Stimulated activated CD8-positive, alpha-beta memory T cell treated with anti-CD3 and anti-CD28 coated beads, Interleukin-7, amount 100 ng/mL, for 48 hours (primary cell): ENCODE data around the gene NPHP4.
"Not testable (repeated sequence)": the region's sequence is repeated elsewhere in the genome, so short reads cannot be mapped to it uniquely, and the experiment has no call there.

Source experiments
- DNase-seq, 2 donors: peaks; one replicate each; pipeline ENCODE4 v3.0.0-alpha.2; 2020; ENCODE audit warnings: low read depth in 1 of 2; ENCODE audit errors: extremely low read depth in 1 of 2

The NPHP4 gene

DNA sequence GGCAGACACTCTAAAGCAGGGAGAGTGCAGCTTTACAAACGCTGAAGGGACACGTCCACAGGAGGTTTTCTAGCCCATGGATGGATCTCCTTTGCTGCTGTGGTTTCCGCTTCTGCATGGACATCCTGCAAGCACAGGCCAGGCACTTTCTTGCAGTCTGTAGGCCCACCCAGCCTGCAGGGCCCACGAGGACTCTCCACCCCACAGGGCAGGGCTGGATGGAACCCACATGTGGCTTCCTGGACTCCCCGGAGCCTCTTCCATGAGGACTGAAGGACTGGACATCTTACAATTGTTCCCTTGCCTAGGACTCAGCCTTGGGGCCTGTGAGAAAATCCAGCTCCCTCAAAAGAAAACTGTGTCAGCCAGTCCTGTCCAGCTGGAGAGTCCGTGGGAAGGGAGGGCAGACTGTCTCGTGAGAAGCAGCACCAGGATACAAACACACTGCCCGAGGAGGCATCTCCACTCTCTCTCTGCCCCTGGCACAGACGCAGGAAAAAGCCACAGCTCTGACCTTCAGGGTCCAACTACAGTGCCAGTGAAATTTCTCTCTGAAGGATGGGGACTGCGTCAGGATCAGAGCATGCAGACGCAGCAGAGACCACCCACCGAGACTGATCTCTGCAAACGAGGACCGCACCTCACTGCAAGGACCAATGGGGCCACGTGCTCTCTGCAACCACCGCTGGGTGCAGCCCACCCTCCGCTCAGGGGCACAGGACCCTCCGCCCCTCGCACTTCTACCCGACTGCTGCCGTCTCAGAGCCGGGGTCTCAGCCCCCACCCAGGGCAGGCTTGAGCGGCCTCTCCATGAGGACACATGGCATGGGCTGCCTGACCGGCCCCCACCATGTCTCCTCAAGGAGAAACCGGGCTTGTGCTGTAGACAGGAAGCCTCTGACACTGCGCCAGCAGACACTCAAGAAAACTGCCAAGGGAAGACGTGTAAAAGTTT lies 130.1 kb downstream of the NPHP4 start:
- no peak for DNase-seq

- DNase-seq = no peak
Measured at GRCh38 chr1:5860277-5860676, 131.9 kb downstream of the NPHP4 start.

DNA sequence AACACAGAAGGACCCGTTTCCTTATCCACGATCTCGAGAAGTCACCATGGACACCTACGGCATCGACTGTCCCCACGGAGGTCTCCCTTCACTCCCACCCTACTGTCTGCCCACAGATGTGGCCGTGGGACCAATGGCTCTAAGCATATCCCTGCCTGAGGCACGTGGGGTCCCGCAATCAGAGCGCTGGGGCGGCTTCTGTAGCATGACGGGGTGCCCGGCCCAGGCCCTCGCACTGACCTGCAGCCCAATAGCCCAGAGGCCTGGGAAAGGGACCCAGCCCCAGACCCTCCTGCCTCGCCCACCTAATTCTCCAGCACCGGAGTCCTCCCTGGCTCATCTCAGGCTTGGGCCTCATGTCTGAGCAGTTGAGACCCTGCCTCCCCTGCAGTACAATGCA lies 132.5 kb downstream of the NPHP4 start:
- no peak for DNase-seq

GRCh38 chr1:5858844-5859407 lies 133.3 kb downstream of the NPHP4 start:
- DNase-seq = no peak

DNA sequence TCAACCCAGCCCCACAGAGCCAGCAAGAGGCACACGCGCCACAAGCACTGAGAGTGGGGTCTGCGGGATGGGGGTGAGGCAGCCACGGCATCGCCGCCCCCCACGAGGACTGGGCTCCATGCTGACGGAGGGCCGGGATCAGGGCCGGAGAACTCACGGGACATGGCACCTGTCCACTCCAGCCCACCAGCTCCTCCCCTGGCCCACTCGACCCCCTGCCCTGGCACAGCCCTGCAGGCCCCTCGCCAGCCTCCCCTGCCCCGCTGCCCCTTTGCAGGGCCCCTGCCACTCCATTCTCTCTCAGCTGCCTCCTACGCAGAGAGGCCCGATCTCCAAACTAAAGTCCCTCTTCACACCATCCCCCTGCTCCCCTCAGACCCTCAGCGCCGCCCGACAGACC lies 134.0 kb downstream of the NPHP4 start:
- no peak for DNase-seq

DNA sequence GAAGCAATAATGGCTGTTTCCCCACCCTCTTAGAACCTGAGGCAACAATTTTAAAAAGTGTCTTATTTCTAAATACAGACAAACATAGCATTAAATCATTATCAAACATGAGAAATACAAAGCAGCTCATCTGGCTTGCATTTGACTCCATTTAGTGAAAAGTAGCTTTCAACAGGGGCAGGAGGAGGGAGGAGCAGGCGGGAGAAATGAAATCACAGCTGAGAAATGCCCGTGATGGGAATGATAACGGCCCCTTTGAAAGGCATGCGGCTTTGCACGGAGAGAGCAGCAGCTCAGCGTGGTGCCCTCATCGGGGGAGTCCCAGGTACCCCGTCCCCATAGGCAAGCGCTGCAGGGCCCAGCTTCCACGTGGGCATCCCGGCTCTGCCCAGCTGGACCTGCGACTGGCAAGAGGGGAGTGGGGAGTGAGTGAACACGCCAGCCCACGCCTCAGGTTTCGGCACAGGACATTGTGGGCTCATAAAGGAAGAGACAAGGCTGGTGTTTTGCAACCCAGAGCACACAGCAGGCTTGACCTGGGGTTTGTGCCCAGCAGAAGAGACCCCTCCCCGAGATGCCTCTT lies 134.6 kb downstream of the NPHP4 start:
- no peak for DNase-seq

DNA sequence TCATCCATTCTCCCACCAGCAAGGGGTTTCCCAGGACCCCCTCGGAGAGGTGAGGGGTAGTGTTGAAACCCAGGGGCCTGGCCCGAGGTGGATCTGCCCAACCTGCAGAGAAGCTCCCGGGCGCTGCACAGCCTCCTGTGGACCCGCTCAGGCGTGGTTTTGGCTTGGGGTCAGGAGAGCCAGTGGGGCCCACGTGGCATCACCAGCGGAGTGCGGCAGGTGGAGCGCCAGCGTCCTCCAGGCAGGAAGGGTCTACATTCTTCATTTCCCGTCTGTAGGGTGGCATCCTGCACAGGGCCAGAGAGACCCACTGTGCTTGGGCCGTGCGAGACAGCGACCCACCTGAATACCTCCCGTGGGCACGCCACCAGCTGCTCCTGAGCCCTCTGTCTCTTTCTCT lies 135.2 kb downstream of the NPHP4 start:
- DNase-seq = no peak

GRCh38 chr1:5856246-5856815 lies 135.9 kb downstream of the NPHP4 start:
- no peak for DNase-seq

DNA sequence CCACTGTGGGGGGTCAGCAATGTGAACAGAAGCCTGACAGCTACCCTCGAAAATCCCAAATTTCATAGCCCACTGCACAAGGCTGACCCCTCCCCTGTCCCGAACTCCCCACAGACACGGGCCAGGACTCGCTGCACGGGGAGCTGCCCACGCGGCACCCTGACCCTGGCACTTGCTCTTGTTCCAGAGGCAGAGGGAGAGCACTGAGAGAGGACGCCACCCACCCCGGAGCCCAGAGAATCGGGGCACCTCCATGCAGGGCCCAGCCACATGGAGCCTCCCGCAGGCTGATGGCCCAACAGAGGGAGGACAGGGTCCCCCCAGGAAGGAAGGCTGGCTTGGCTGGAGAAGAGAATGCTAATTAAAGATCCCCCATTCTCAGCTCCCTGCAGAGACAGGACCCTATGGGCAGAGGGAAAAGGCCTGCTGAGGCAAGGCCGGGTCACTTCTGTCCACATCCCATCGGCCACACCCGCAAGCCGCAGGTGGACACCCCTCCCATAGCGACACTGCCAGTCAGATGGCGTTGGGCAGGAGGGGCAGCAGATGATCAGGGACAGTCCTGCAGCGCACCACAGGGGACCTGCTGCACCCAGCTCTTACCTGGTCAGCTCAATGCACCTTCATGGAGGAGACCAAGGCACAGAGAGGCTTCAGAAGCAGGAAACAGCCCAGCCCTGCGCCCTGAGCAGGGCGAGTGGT lies 136.9 kb downstream of the NPHP4 start:
- DNase-seq = no peak

- no peak for DNase-seq
Measured at GRCh38 chr1:5854754-5855153, 137.5 kb downstream of the NPHP4 start.

DNA sequence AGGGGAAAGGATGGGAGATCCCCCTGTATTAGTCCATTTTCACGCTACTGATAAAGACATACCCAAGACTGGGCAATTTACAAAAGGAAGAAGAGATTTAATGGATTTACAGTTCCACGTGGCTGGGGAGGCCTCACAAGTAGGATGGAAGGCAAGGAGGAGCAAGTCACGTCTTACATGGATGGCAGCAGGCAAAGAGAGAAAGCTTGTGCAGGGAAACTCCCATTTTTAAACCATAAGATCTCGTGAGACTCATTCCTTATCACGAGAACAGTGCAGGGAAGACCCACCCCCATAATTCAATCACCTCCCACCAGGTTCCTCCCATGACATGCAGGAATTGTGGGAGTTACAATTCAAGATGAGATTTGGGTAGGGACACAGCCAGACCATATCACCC lies 138.4 kb downstream of the NPHP4 start:
- DNase-seq = not testable (repeated sequence)

DNA sequence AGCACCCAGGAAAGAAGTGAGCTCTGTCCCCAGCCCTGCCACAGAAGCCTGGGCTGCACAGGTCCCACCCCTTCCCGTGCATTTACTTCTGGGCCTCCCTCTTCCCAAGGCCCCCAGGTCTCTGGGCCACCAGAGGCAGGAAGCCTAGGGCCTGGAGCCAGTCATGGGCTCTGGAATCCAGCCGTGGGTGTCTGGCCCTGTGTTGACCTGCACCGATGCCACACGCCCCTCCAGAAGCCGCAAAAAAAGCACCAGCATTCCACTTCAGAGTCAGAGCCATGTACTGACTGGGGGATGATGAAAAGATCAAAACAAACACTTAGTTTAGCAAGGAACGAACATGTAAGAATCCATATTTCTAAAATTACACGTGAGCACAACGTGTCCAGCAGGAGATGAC lies 141.7 kb downstream of the NPHP4 start:
- no peak for DNase-seq

DNA sequence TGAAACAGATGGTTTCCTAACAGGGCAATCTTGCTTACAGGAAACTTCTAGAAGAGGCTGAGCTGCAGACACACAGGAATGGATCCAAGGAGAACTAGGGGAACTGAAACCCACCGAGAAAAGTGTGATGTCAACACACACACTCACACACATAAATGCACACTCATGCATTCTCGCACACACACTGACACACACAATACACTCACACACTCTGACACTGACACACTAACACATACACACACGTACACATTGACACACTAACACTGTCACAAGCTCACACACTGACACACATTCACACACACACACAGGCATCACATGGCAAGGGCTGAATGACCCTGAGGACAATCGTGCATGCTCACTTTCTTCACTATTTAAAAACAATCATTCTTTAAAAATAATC lies 142.7 kb downstream of the NPHP4 start:
- DNase-seq = no peak

DNA sequence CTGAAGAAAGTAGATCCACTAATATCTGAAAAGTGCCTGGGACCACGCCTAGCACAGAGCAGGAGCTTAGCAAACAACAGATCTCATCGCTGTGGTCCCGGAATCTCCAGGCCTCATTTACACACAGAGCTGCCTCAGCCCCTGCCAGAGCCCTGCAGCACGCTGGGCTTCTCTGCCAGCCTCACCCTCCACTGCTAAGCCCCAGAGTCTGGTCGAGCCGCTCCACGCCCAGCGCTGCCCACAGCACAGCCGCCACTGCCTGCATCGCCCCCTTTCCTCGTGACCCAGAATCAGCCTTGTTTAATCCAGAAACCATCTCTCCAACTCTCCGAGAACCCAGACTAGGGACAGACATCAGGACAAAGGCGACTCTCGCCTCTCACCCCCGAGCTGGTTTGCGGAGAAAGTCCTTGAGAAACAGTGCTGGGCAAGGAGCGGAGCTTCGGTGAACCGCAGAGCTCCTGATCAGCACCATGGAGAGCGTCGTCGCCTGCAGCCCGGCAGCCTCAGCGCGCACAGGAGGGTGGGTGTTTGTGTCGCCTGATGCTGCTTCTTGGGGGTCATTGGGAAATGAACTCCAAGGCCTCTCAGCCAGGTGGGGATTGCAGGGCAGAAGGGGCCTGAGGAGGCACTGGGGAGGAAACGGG lies 145.1 kb downstream of the NPHP4 start:
- no peak for DNase-seq

GRCh38 chr1:5845376-5845775 lies 146.8 kb downstream of the NPHP4 start:
- DNase-seq = no peak

GRCh38 chr1:5844442-5844841 lies 147.8 kb downstream of the NPHP4 start:
- no peak for DNase-seq

DNA sequence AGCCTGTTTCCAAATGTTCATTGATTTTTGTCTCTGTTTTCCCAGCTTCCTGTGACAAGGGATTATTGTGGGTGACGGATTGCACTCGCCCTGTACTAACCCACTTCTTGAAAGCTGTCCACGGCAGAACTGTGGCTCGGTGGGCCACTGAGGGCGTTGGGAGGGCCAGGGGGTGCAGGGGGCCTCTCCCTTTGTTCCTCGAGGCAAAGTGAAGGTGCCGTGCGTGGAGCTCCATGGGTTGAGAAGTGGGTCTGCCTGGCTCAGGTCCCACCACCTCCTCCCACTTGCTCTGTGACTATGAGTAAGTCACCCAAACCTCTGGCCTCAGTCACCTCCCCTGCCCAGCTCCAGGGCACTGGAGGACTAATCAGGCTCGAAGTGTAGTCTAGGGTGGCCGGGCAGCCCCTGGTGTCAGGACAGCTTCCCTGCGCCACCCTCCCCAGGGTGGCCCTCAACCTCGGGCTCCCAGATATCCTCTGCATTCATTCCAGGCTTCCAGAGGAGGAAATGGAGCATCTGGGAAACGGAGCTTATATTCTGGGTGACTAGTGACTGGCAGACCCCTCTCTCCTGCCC lies 148.6 kb downstream of the NPHP4 start:
- no peak for DNase-seq

GRCh38 chr1:5842679-5843078 lies 149.5 kb downstream of the NPHP4 start:
- no peak for DNase-seq

GRCh38 chr1:5840551-5841001 lies 151.6 kb downstream of the NPHP4 start:
- DNase-seq = no peak

GRCh38 chr1:5839881-5840550 lies 152.2 kb downstream of the NPHP4 start:
- DNase-seq = no peak
